Measurements from ENCODE around the gene ANKRD55. TPM values are rescaled to one million over a fixed set of nuclear protein-coding genes. Genes with fewer than 3 reads are reported as not detected.

ANKRD55 gene
- total RNA-seq, 2 experiments from 2014 or later = 9.7 to 10.2 TPM

- ChIA-PET CTCF (no interaction called here), POLR2A (no interaction called here)
- Histone ChIP-seq H3K4me1 (ENCODE audit: insufficient read depth, low read length) (no peaks in the 10 kb centered on the region), H3K9me3 (ENCODE audit: control insufficient read depth in 1 of 2, insufficient read depth in 1 of 2, low read length in 2 of 2) (no peaks in the 10 kb centered on the region), H3K36me3 (ENCODE audit: insufficient read depth, low read length) (no peaks in the 10 kb centered on the region), H3K27me3 (ENCODE audit: control insufficient read depth in 1 of 2, insufficient read depth in 2 of 2, low read length in 2 of 2) (no peaks in the 10 kb centered on the region), H3K4me3 (ENCODE audit: low read length) (no peak overlapping the region), H3K27ac (ENCODE audit: low read depth in 1 of 2, low read length in 2 of 2) (no peak overlapping the region)
- Mint-ChIP-seq H3K4me3 (no peak overlapping the region), H3K9me3 (no peaks in the 10 kb centered on the region), H3K4me1 (ENCODE audit: low read depth) (no peaks in the 10 kb centered on the region), H3K27me3 (no peaks in the 10 kb centered on the region), H3K36me3 (ENCODE audit: low read depth) (no peaks in the 10 kb centered on the region), H3K27ac (no peak overlapping the region)
- ATAC-seq (ENCODE audit: poor library complexity) (no peak), DNase-seq (no peak)
- intact Hi-C loops (cut with DNase I, micrococcal nuclease) = no loop called here
- no peak for TF ChIP-seq CTCF (IDR thresholded peaks at IDR 0.05)
Measured at GRCh38 chr5:56279979-56280378, 46.8 kb upstream of the ANKRD55 start.

- DNase-seq = no peak
- Histone ChIP-seq H3K4me3 (ENCODE audit: low read length) (no peak overlapping the region), H3K4me1 (ENCODE audit: insufficient read depth, low read length) (no peaks in the 10 kb centered on the region), H3K27me3 (ENCODE audit: control insufficient read depth in 1 of 2, insufficient read depth in 2 of 2, low read length in 2 of 2) (no peaks in the 10 kb centered on the region), H3K9me3 (ENCODE audit: control insufficient read depth in 1 of 2, insufficient read depth in 1 of 2, low read length in 2 of 2) (no peaks in the 10 kb centered on the region), H3K36me3 (ENCODE audit: insufficient read depth, low read length) (no peaks in the 10 kb centered on the region), H3K27ac (ENCODE audit: low read depth in 1 of 2, low read length in 2 of 2) (no peak overlapping the region)
- no peak for ATAC-seq (ENCODE audit: poor library complexity)
- no peak overlapping the region for H3K27ac Mint-ChIP-seq
- H3K27me3 Mint-ChIP-seq = no peaks in the 10 kb centered on the region
- H3K36me3 Mint-ChIP-seq (ENCODE audit: low read depth) = no peaks in the 10 kb centered on the region
- ChIA-PET POLR2A (no interaction called here), CTCF (no interaction called here)
- no peak for TF ChIP-seq CTCF (IDR thresholded peaks at IDR 0.05)
- intact Hi-C loops (cut with DNase I, micrococcal nuclease) = no loop called here
- H3K4me1 Mint-ChIP-seq (ENCODE audit: low read depth) = no peaks in the 10 kb centered on the region
- no peak overlapping the region for H3K4me3 Mint-ChIP-seq
- no peaks in the 10 kb centered on the region for H3K9me3 Mint-ChIP-seq
Measured at GRCh38 chr5:56279291-56279690, 46.2 kb upstream of the ANKRD55 start.

GRCh38 chr5:56278335-56278753 is 45.2 kb upstream of the ANKRD55 start:
- Histone ChIP-seq H3K27ac (ENCODE audit: low read depth in 1 of 2, low read length in 2 of 2) (no peak overlapping the region), H3K4me1 (ENCODE audit: insufficient read depth, low read length) (no peaks in the 10 kb centered on the region), H3K36me3 (ENCODE audit: insufficient read depth, low read length) (no peaks in the 10 kb centered on the region), H3K9me3 (ENCODE audit: control insufficient read depth in 1 of 2, insufficient read depth in 1 of 2, low read length in 2 of 2) (no peaks in the 10 kb centered on the region), H3K27me3 (ENCODE audit: control insufficient read depth in 1 of 2, insufficient read depth in 2 of 2, low read length in 2 of 2) (no peaks in the 10 kb centered on the region), H3K4me3 (ENCODE audit: low read length) (no peak overlapping the region)
- Mint-ChIP-seq H3K27ac (no peak overlapping the region), H3K4me3 (no peak overlapping the region), H3K4me1 (ENCODE audit: low read depth) (no peaks in the 10 kb centered on the region), H3K27me3 (no peaks in the 10 kb centered on the region), H3K36me3 (ENCODE audit: low read depth) (no peaks in the 10 kb centered on the region), H3K9me3 (no peaks in the 10 kb centered on the region)
- CTCF ChIA-PET = no interaction called here
- intact Hi-C loops (cut with DNase I, micrococcal nuclease) = no loop called here
- ATAC-seq (ENCODE audit: poor library complexity) (no peak), DNase-seq (no peak)
- no peak for TF ChIP-seq CTCF (IDR thresholded peaks at IDR 0.05)
- POLR2A ChIA-PET = no interaction called here
